HEK293 (cell line): ENCODE results near the gene FUT9.

Source experiments
- ATF2 ChIP-seq: fragments of 450-650 bp; formaldehyde crosslinking; IDR thresholded peaks from 2 replicates; pipeline ENCODE4 v1.5.1; 2016; ENCODE audit warnings: missing biosample characterization, missing genetic modification characterization, low read depth
- GLI4 ChIP-seq: fragments of 450-650 bp; formaldehyde crosslinking; IDR thresholded peaks from 2 replicates; pipeline ENCODE4 v1.5.1; 2016; ENCODE audit warnings: missing biosample characterization, missing genetic modification characterization
- HOXC10 ChIP-seq: sonication (generic); formaldehyde crosslinking; IDR thresholded peaks from 2 replicates; pipeline ENCODE4 v1.8.1; 2023; ENCODE audit warnings: mild to moderate bottlenecking, missing genetic modification reagents
- MYNN ChIP-seq: fragments of 450-650 bp; formaldehyde crosslinking; IDR thresholded peaks from 2 replicates; pipeline ENCODE4 v1.5.1; 2016; ENCODE audit warnings: missing biosample characterization, missing genetic modification characterization, borderline replicate concordance
- REST ChIP-seq: fragments of 450-650 bp; formaldehyde crosslinking; IDR thresholded peaks from 2 replicates; pipeline ENCODE4 v1.5.1; 2016; ENCODE audit warnings: missing biosample characterization, missing genetic modification characterization
- ZBTB1 ChIP-seq: fragments of 450-650 bp; formaldehyde crosslinking; IDR thresholded peaks from 2 replicates; pipeline ENCODE4 v1.5.1; 2016; ENCODE audit warnings: missing biosample characterization, missing genetic modification characterization
- ZBTB17 ChIP-seq: fragments of 450-650 bp; formaldehyde crosslinking; IDR thresholded peaks from 2 replicates; pipeline ENCODE4 v1.5.1; 2016; ENCODE audit warnings: missing biosample characterization, missing genetic modification characterization
- ZNF274 ChIP-seq, 2 experiments: fragments of 200-500 bp in 1 of 2; fragments of 450-650 bp in 1 of 2; sonication (Bioruptor generic) in 1 of 2; formaldehyde crosslinking in 1 of 2; IDR thresholded peaks; 2 replicates each; pipeline versions ENCODE4 v1.5.1 to v1.6.1; 2014 to 2016; ENCODE audit warnings: borderline replicate concordance in 1 of 2, inconsistent platforms in 1 of 2, low read length in 1 of 2, missing biosample characterization in 1 of 2, missing genetic modification characterization in 1 of 2
- ZNF311 ChIP-seq: fragments of 450-650 bp; formaldehyde crosslinking; IDR thresholded peaks from 2 replicates; pipeline ENCODE4 v1.5.1; 2017; ENCODE audit warnings: missing biosample characterization, missing genetic modification characterization, borderline replicate concordance
- ZNF362 ChIP-seq: fragments of 450-650 bp; formaldehyde crosslinking; IDR thresholded peaks from 2 replicates; pipeline ENCODE4 v1.5.1; 2016; ENCODE audit warnings: missing biosample characterization, missing genetic modification characterization
- ZNF391 ChIP-seq: fragments of 450-650 bp; formaldehyde crosslinking; IDR thresholded peaks from 2 replicates; pipeline ENCODE4 v1.5.1; 2016; ENCODE audit warnings: low read depth, missing biosample characterization, missing genetic modification characterization, borderline replicate concordance
- ZNF664 ChIP-seq: fragments of 450-650 bp; formaldehyde crosslinking; IDR thresholded peaks from 2 replicates; pipeline ENCODE4 v1.5.1; 2016; ENCODE audit warnings: missing biosample characterization, missing genetic modification characterization
- TF ChIP-seq, protein P1 (sequence below): fragments of 450-650 bp; formaldehyde crosslinking; IDR thresholded peaks from 2 replicates; pipeline ENCODE4 v1.5.1; 2016; ENCODE audit warnings: missing biosample characterization, missing genetic modification characterization

GRCh38 chr6:96211341-96211740 lies 195.6 kb downstream of the FUT9 start:
- TF ChIP-seq ZNF274 (IDR thresholded peaks at IDR 0.05; ENCODE audit: low read length) (no peak), ZNF274 (tag by site-specific recombination; IDR thresholded peaks at IDR 0.05; ENCODE audit: borderline replicate concordance) (no peak), ATF2 (tag by site-specific recombination) (no peak), GLI4 (tag by site-specific recombination) (no peak), REST (tag by site-specific recombination) (no peak), ZBTB17 (tag by site-specific recombination) (no peak), HOXC10 (CRISPR knock-in tag) (no peak), MYNN (tag by site-specific recombination) (no peak), ZNF664 (no peak), ZNF391 (tag by site-specific recombination) (no peak), ZBTB1 (tag by site-specific recombination) (no peak), ZNF362 (tag by site-specific recombination) (no peak), ZNF311 (tag by site-specific recombination) (no peak)
- TF ChIP-seq, protein P1, sequence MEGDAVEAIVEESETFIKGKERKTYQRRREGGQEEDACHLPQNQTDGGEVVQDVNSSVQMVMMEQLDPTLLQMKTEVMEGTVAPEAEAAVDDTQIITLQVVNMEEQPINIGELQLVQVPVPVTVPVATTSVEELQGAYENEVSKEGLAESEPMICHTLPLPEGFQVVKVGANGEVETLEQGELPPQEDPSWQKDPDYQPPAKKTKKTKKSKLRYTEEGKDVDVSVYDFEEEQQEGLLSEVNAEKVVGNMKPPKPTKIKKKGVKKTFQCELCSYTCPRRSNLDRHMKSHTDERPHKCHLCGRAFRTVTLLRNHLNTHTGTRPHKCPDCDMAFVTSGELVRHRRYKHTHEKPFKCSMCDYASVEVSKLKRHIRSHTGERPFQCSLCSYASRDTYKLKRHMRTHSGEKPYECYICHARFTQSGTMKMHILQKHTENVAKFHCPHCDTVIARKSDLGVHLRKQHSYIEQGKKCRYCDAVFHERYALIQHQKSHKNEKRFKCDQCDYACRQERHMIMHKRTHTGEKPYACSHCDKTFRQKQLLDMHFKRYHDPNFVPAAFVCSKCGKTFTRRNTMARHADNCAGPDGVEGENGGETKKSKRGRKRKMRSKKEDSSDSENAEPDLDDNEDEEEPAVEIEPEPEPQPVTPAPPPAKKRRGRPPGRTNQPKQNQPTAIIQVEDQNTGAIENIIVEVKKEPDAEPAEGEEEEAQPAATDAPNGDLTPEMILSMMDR (tag by site-specific recombination), result no peak
